Measurements from ENCODE around the gene OPN3. TPM values are rescaled to one million over a fixed set of nuclear protein-coding genes. Genes with fewer than 3 reads are reported as not detected.

OPN3 gene
- polyA plus RNA-seq, 3 donors from 2014 or later = 13.5 to 20.8 (median 14.1) TPM

DNA sequence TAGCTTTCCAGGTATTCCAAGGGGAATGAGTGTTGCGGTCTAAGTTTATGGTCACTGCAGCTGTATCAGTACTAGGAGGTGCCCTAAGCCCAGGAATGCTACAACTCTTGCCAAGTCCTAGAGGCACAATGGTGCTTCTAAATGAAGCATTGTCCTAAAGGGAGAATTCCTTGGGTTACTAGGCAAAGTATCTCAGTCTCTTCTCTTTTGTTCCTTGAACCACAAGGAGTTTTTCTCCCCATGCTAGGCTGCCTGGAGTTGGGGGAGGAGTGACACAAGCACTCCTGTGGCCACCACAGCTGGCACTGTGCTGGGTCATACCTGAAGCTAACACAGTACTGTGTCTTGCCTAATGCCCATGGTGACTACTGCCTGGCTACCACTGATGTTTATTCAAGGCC, 57.2 kb downstream of the OPN3 start:
- H3K27me3 Mint-ChIP-seq (ENCODE audit: low read depth in 3 of 3) = peaks cover 2 to 6% (median 5%) of the 10 kb centered on the region in 3 donors
- no peak overlapping the region for H3K4me3 Mint-ChIP-seq
- no peak for DNase-seq
- H3K27ac Mint-ChIP-seq = no peak overlapping the region
- H3K9me3 Mint-ChIP-seq = no peaks in the 10 kb centered on the region
- peaks cover 0 to 5% (median 0%) of the 10 kb centered on the region in 3 donors for H3K36me3 Mint-ChIP-seq
- H3K4me1 Mint-ChIP-seq = no peaks in the 10 kb centered on the region

- H3K27ac Mint-ChIP-seq = no peak overlapping the region
- peaks cover 0 to 5% (median 0%) of the 10 kb centered on the region in 3 donors for H3K36me3 Mint-ChIP-seq
- DNase-seq = no peak
- H3K27me3 Mint-ChIP-seq (ENCODE audit: low read depth in 3 of 3) = peaks cover 5 to 13% (median 6%) of the 10 kb centered on the region in 3 donors
- no peaks in the 10 kb centered on the region for H3K4me1 Mint-ChIP-seq
- peaks cover 0 to 23% (median 13%) of the 10 kb centered on the region in 6 donors for H3K9me3 Mint-ChIP-seq
- no peak overlapping the region for H3K4me3 Mint-ChIP-seq
Observed at GRCh38 chr1:241579434-241579833, 60.7 kb downstream of the OPN3 start.

- peaks cover 6 to 21% (median 7%) of the 10 kb centered on the region in 3 donors for H3K27me3 Mint-ChIP-seq (ENCODE audit: low read depth in 3 of 3)
- DNase-seq = no peak
- H3K4me3 Mint-ChIP-seq = no peak overlapping the region
- no peak overlapping the region for H3K27ac Mint-ChIP-seq
- H3K36me3 Mint-ChIP-seq = no peaks in the 10 kb centered on the region
- no peaks in the 10 kb centered on the region for H3K4me1 Mint-ChIP-seq
- H3K9me3 Mint-ChIP-seq = peaks cover 0 to 23% (median 13%) of the 10 kb centered on the region in 6 donors
Observed at GRCh38 chr1:241574154-241574553, 66.0 kb downstream of the OPN3 start.

DNA sequence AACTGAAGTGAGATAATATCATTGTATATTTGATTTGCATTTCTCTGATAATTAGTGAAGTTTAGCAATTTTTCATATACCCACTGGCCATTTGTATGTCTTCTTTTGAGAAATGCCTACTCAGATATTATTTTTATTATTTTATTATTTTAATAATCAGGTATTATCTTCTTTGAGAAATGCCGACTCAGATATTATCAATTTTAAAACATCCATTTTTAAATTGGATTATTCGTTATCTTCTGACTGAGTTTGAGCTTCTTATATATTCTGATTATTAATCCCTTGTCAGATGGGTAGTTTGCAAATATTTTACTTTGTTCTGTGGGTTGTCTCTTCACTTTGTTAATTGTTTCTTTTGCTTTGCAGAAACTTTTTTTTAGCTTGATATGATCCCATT, 70.3 kb downstream of the OPN3 start:
- no peak for DNase-seq
- Mint-ChIP-seq H3K27ac (no peak overlapping the region), H3K4me1 (no peaks in the 10 kb centered on the region), H3K9me3 (peaks cover 0 to 2% (median 0%) of the 10 kb centered on the region in 6 donors), H3K36me3 (no peaks in the 10 kb centered on the region), H3K27me3 (ENCODE audit: low read depth in 3 of 3) (peaks cover 0 to 16% (median 2%) of the 10 kb centered on the region in 3 donors), H3K4me3 (no peak overlapping the region)

DNA sequence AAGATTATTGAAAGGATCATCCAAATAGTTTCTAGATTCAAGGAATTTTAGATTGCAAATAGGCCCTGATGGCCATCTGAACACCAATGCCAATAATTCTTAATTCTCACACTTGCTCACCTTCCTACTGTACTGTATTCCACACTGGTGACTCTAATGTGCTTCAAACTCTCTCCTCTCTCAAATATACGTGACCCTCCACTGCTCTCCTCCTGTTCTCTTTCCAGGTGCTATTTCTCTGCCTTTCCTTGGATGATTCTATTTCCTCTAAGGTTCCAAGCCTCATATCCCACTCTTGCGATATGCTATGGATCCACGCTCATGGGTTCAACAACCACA, 79.4 kb downstream of the OPN3 start:
- H3K36me3 Mint-ChIP-seq = no peaks in the 10 kb centered on the region
- DNase-seq = no peak
- no peaks in the 10 kb centered on the region for H3K4me1 Mint-ChIP-seq
- peaks cover 0 to 6% (median 3%) of the 10 kb centered on the region in 3 donors for H3K27me3 Mint-ChIP-seq (ENCODE audit: low read depth in 3 of 3)
- H3K27ac Mint-ChIP-seq = no peak overlapping the region
- peaks cover 0 to 2% (median 0%) of the 10 kb centered on the region in 6 donors for H3K9me3 Mint-ChIP-seq
- no peak overlapping the region for H3K4me3 Mint-ChIP-seq

GRCh38 chr1:241560146-241560848, 79.9 kb downstream of the OPN3 start:
- H3K27me3 Mint-ChIP-seq (ENCODE audit: low read depth in 3 of 3) = peaks cover 0 to 6% (median 3%) of the 10 kb centered on the region in 3 donors
- DNase-seq = no peak
- no peaks in the 10 kb centered on the region for H3K36me3 Mint-ChIP-seq
- H3K4me1 Mint-ChIP-seq = no peaks in the 10 kb centered on the region
- peaks cover 0 to 2% (median 0%) of the 10 kb centered on the region in 6 donors for H3K9me3 Mint-ChIP-seq
- no peak overlapping the region for H3K27ac Mint-ChIP-seq
- no peak overlapping the region for H3K4me3 Mint-ChIP-seq

- no peak overlapping the region for H3K27ac Mint-ChIP-seq
- H3K9me3 Mint-ChIP-seq = peaks cover 0 to 2% (median 0%) of the 10 kb centered on the region in 6 donors
- H3K36me3 Mint-ChIP-seq = no peaks in the 10 kb centered on the region
- peaks cover 2 to 3% of the 10 kb centered on the region in 2 donors for H3K4me1 Mint-ChIP-seq
- H3K27me3 Mint-ChIP-seq (ENCODE audit: low read depth in 3 of 3) = peaks cover 0 to 6% (median 3%) of the 10 kb centered on the region in 3 donors
- no peak for DNase-seq
- H3K4me3 Mint-ChIP-seq = no peak overlapping the region
Observed at GRCh38 chr1:241557551-241558193, 82.5 kb downstream of the OPN3 start.

DNA sequence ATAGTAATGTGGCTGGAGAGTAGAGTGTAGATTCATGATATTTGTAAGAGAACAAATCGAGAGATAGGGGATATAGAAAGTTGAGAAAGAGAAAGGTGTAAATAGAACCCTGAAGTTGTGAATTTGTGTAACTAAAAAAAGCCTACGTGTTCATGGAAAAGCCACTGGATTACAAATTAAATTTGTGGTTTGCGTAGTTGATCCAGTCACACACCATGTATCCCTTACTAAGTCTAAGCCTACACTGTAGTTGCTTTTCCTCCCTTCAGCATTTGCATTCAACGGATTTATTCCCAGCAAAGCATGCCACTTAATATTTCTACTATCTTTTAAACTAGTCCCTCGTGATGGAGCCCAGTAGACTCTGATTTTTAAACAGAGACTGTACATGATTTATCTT, 83.1 kb downstream of the OPN3 start:
- H3K36me3 Mint-ChIP-seq = no peaks in the 10 kb centered on the region
- H3K27me3 Mint-ChIP-seq (ENCODE audit: low read depth in 3 of 3) = peaks cover 0 to 7% (median 3%) of the 10 kb centered on the region in 3 donors
- H3K4me3 Mint-ChIP-seq = no peak overlapping the region
- peaks cover 8 to 10% of the 10 kb centered on the region in 2 donors for H3K4me1 Mint-ChIP-seq
- no peak overlapping the region for H3K27ac Mint-ChIP-seq
- no peak for DNase-seq
- H3K9me3 Mint-ChIP-seq = peaks cover 0 to 2% (median 0%) of the 10 kb centered on the region in 6 donors

DNA sequence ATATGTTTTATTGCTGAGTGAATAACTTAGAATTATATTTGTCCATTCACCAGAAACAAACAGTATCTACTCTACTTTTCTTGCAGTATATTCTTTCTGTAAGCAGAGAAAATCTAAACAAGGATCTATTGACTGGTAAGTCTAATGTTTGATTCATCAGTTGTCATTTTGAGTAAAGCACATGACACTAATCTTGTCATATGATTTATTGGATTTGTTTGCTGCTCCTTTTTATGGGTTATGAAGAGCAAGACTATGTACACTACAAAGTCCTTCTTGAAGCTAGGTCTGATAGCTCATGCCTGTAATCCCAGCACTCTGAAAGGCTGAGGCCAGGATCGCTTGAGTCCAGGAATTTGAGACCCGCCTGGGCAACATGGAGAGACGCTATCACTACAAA, 84.6 kb downstream of the OPN3 start:
- Mint-ChIP-seq H3K36me3 (no peaks in the 10 kb centered on the region), H3K9me3 (no peaks in the 10 kb centered on the region), H3K4me3 (no peak overlapping the region), H3K4me1 (peaks cover 17 to 20% of the 10 kb centered on the region in 2 donors), H3K27ac (no peak overlapping the region), H3K27me3 (ENCODE audit: low read depth in 3 of 3) (peaks cover 0 to 10% (median 4%) of the 10 kb centered on the region in 3 donors)
- DNase-seq = no peak

DNA sequence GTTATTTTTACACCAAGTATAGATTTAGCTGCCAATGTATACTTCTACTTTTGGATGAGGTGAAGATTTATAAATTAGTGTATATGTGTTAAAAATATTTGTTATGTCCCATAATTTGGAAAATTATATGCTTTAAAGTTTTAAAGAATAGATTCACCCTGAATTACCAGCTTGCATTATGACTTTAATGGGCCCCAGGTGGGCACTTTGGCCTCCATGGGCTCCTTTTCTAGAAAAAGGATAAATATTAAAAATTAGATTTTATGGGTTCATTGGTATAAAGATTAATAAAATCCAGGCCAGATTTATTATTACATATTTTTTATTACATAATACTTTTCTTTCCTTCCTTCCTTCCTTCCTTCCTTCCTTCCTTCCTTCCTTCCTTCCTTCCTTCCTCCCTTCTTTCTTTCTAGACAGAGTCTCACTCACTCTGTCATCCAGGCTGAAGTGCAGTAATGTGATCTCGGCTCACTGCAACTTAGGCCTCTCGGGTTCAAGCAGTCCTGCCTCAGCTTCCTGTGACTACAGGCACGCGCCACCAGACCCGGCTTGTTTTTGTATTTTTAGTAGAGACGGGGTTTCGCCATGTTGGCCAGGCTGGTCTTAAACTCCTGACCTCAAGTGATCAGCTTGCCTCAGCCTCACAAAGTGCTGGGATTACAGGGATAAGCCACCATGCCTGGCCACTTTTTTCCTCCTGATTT, 86.1 kb downstream of the OPN3 start:
- H3K9me3 Mint-ChIP-seq = no peaks in the 10 kb centered on the region
- peaks cover 0 to 10% (median 4%) of the 10 kb centered on the region in 3 donors for H3K27me3 Mint-ChIP-seq (ENCODE audit: low read depth in 3 of 3)
- DNase-seq = no peak
- no peak overlapping the region for H3K4me3 Mint-ChIP-seq
- H3K36me3 Mint-ChIP-seq = no peaks in the 10 kb centered on the region
- H3K27ac Mint-ChIP-seq = no peak overlapping the region
- H3K4me1 Mint-ChIP-seq = peaks cover 17 to 20% of the 10 kb centered on the region in 2 donors

DNA sequence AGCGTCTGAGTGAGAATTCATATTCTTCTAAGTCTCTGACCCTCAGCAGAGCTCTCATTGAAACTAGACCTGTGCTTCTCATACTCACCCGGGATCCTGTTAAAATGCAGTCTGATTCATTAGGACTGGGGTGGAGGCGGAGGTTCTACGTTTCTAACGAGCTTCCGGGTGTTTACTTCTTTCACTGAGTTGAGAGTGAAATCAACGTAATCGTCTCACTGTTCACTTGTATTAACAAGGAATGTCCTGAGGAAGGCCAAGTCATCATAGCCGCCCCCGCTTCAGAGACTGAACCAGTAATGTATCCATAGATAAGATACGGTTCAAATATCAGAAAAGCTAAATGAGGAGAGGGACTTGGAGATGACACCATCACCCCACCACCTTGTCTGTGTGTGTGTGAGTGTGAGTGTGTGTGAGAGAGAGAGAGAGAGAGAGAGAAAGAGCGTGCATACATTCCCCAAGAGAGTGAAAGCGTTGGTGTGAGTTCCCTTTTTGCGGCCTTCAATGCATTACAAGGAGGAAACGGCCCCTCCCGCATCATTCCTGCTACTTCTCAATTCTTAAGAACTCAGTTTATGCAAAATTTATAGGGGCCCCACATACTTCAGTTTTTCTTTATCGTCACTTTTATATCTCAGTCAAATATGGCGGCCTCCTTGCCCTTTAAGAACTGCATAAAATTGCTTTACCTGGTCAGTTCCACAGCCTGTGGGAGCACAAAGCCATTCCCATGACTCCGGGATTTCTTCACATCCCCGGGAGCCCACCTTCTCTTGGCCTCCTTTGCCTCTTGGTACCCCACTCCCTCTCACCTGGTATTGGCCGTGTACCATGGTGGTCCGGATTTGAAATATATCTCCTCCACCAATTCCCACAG, 88.2 kb downstream of the OPN3 start:
- DNase-seq = peak; percentile 18 to 35 (median 27)
- no peaks in the 10 kb centered on the region for H3K36me3 Mint-ChIP-seq
- peaks cover 17 to 20% of the 10 kb centered on the region in 2 donors for H3K4me1 Mint-ChIP-seq
- H3K4me3 Mint-ChIP-seq = peak overlapping the region; percentile 81 to 97 (median 86)
- peaks cover 0 to 10% (median 7%) of the 10 kb centered on the region in 3 donors for H3K27me3 Mint-ChIP-seq (ENCODE audit: low read depth in 3 of 3)
- peak overlapping the region; percentile 73 to 93 (median 82) for H3K27ac Mint-ChIP-seq
- H3K9me3 Mint-ChIP-seq = no peaks in the 10 kb centered on the region

GRCh38 chr1:241550318-241550717, 89.9 kb downstream of the OPN3 start:
- no peak for DNase-seq
- no peak overlapping the region for H3K4me3 Mint-ChIP-seq
- H3K4me1 Mint-ChIP-seq = peaks cover 17 to 20% of the 10 kb centered on the region in 2 donors
- H3K27ac Mint-ChIP-seq = no peak overlapping the region
- H3K27me3 Mint-ChIP-seq (ENCODE audit: low read depth in 3 of 3) = peaks cover 0 to 9% (median 4%) of the 10 kb centered on the region in 3 donors
- no peaks in the 10 kb centered on the region for H3K36me3 Mint-ChIP-seq
- no peaks in the 10 kb centered on the region for H3K9me3 Mint-ChIP-seq

DNA sequence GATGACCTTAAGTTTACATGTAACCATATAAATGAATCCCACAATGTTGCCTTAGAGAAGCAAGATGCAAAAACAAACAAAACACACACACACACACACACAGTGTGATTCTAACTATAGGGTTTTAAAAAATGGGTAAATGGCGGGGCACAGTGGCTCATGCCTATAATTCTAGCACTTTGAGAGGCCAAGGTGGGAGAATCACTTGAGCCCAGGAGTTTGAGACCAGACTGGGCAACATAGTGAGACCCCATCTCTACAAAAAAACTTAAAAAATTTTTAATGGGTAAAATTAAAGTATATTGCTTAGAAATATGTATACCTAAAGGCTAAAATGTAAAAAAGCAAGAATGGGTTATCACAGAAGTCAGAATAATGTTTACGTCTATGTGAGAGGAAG, 92.2 kb downstream of the OPN3 start:
- H3K9me3 Mint-ChIP-seq = no peaks in the 10 kb centered on the region
- DNase-seq = no peak
- no peak overlapping the region for H3K27ac Mint-ChIP-seq
- H3K4me1 Mint-ChIP-seq = peaks cover 17 to 20% of the 10 kb centered on the region in 2 donors
- peaks cover 2 to 9% (median 5%) of the 10 kb centered on the region in 3 donors for H3K27me3 Mint-ChIP-seq (ENCODE audit: low read depth in 3 of 3)
- H3K4me3 Mint-ChIP-seq = no peak overlapping the region
- H3K36me3 Mint-ChIP-seq = no peaks in the 10 kb centered on the region

Measured in immature natural killer cell (primary cell).